GM12874 (cell line): ENCODE data around the gene ABLIM2.

Source experiments
- TF ChIP-seq, protein P1 (sequence below): IDR thresholded peaks from 2 replicates; pipeline ENCODE4 v1.5.1; 2011; ENCODE audit warnings: low read depth, mild to moderate bottlenecking, control low read depth, low read length, moderate library complexity; ENCODE audit not compliant: insufficient read depth

Gene ABLIM2

DNA sequence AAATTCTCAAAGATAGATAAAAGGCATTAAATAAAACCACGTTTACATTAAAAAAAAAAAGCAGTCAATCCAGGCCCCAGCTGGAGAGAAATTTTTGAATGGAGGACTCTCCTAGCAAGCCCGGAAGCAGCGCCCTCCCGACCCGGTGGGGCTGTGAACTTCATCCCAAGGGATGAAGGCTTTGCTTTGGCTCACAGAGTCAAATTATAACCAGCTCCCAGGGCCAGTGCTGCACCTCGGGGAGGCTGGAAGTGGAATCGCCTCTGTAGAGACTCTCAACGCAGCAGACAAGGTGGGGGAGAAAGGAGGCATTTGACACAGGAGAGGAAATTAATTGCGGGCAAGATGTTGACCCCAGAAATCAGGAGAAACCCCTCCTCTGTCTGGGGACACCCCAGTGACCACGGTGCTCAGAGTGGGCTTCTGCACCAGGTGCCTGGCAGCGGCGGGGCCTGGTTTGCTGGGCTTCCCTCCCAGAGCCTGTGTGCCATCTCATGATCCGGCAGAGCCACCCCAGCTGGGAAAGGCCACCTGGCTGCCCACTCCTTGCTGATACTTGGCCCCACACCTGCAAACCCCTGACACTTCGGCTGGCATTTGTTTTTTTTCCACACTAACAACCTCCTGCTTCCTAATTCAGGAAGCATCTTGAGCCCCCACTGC lies 71.7 kb downstream of the ABLIM2 start:
- TF ChIP-seq, protein P1, sequence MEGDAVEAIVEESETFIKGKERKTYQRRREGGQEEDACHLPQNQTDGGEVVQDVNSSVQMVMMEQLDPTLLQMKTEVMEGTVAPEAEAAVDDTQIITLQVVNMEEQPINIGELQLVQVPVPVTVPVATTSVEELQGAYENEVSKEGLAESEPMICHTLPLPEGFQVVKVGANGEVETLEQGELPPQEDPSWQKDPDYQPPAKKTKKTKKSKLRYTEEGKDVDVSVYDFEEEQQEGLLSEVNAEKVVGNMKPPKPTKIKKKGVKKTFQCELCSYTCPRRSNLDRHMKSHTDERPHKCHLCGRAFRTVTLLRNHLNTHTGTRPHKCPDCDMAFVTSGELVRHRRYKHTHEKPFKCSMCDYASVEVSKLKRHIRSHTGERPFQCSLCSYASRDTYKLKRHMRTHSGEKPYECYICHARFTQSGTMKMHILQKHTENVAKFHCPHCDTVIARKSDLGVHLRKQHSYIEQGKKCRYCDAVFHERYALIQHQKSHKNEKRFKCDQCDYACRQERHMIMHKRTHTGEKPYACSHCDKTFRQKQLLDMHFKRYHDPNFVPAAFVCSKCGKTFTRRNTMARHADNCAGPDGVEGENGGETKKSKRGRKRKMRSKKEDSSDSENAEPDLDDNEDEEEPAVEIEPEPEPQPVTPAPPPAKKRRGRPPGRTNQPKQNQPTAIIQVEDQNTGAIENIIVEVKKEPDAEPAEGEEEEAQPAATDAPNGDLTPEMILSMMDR: no peak

DNA sequence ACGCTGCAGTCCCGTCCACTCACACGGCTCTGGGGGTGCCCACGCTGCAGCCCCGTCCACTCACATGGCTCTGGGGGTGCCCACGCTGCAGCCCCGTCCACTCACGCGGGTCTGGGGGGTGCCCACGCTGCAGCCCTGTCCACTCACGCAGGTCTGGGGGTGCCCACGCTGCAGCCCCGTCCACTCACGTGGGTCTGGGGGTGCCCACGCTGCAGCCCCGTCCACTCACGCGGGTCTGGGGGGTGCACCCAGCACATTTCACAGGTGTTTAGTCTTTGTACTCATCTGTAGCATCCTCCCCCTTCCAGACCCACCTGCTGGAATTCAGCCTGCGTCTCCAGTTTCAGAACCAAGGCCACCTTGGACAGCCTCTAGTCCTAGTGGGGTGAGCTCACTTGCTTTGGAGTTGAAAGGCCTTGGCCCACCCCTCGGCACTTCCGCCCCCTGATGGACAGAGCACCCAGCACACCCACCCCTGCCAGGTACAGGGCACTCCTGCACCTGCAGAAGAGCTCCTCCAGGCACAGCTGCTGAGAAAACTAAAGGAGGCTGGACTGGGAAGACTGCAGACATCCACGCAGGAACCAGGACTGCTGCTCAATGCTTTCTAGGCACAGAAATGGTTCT lies 73.0 kb downstream of the ABLIM2 start:
- TF ChIP-seq, protein P1: no peak

DNA sequence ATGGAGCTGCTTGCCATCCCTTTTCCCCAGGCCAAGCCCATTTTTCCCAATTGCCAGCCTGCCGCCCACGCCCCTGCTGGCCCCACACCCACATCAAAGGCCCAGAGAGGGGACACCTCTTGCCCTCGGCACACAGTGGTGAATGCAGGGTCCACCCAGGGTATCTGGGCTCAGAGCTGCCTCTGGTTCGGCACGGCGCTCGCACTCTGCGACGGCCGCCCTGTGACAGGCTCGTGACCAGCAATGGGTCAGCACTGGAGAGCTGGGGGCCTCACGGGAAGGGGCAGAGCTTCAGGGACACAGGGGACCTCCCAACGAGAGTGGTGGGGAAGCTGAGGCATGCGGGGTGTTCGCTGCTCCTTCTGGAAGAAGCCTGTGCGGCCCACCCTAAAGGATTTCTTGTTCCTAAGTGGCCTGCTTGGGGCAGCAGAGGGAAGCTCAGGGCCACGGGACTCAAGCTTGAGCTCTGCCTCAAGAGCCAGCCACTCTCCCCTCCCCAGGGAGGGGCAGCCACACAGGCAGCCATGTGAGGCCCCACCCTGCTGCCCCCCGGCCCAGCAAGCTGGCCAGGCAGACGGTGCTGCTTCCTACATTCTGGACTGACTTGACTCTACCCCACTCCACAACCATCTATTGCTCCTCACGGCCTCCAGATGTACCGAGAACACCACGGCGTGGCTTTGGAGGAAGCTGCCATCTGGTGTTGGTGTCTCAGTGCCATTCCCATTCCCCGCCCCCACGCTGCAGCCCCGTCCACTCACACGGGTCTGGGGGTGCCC lies 73.7 kb downstream of the ABLIM2 start:
- TF ChIP-seq, protein P1: no peak

DNA sequence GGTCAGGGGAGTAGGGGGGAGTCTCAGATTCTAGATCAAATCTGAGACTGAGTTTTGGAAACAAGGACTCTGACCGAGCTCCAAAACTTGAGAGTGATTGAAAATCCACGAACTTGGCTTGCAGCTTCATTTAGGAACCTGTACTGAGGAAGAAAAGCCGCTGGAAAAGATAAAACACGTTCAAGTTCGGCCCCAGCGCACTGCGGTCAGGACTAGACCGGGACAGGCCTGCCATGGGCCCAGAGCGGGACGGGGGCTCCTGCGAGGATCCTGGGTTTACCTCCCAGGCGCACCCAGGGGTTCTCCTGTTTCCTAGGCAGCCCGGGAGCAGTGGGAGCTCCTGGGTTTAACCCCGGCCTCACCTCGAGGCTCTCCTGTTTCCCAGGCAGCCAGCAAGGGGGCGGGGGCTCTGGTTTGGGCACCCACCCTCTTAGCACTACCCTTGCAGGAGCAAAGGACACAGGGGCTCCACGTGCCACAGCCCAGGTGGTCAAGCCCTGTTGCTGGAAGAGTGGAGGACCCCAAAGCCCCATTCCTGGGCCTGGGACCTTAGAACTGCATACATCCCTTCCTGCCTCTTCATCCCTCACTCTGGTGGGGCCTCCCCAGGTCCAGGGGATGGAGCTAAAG lies 74.5 kb downstream of the ABLIM2 start:
- TF ChIP-seq, protein P1: no peak

DNA sequence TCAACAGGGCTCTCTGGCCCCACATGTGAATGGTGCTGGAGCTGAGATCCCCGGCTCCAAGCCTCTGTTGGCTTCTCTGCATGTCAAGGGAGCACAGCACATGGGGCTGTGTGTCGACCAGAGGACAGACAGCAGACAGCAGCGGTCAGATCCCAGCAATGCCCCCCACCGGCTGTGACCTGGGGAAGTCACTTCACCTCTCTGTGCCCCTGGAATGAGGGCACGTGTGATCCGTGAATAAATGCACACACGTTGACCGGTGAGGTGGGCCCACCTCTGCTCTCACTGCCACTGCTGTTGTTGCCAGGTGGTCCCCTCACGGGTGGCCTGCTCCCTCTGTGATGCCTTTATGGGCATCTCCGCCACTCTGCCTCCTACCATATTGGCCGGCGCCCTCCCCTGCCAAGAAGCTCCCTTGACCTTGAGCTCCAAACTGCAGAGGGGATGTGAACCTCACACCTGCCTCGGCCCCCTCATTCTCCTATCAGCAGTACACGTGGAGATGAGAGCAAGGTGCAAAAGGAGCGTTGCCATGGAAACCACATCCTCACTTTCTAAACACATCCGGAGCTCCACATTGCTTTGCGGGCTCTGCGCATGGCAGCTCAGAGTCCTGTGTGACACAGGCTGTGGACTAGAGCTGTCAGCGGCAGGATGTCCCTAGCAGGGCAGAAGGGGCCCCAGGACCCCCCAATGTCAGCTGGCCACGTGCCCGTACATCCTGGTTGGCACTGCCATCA lies 75.4 kb downstream of the ABLIM2 start:
- TF ChIP-seq, protein P1: no peak

DNA sequence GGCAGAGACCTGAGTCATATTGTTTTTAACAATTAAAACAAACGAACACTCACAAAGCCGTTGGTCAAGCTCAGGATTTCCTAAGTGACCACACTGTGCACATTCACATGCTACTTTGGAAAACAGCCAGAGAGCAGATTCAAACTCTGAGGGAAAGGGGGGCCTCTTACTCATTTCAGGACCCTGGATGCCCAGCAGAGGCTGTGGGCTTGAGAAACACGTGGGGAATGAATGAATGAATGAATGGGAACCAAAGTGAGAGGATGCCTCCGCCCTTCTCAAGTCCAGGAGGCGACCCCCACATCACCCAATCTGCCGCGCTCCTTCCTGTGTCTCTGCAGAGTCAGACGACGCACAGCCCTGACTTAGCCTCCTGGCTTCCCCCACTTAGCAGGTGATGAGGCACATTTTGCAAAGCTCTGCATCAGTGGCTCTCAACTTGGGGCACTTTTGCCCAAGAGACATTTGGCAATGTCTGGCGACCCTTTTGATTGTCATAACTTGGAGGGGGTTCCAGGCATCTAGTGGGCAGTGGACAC lies 76.0 kb downstream of the ABLIM2 start:
- TF ChIP-seq, protein P1: no peak
